Measurements from ENCODE around the gene TNK1. TPM values are rescaled to one million over a fixed set of nuclear protein-coding genes. Genes with fewer than 3 reads are reported as not detected.

TNK1 gene
- total and polyA plus RNA-seq, 2 of the 8 experiments (the other 6 are each of a cell fraction or from before 2014, with no cell fraction given): 7.6 to 9.5 TPM

DNA sequence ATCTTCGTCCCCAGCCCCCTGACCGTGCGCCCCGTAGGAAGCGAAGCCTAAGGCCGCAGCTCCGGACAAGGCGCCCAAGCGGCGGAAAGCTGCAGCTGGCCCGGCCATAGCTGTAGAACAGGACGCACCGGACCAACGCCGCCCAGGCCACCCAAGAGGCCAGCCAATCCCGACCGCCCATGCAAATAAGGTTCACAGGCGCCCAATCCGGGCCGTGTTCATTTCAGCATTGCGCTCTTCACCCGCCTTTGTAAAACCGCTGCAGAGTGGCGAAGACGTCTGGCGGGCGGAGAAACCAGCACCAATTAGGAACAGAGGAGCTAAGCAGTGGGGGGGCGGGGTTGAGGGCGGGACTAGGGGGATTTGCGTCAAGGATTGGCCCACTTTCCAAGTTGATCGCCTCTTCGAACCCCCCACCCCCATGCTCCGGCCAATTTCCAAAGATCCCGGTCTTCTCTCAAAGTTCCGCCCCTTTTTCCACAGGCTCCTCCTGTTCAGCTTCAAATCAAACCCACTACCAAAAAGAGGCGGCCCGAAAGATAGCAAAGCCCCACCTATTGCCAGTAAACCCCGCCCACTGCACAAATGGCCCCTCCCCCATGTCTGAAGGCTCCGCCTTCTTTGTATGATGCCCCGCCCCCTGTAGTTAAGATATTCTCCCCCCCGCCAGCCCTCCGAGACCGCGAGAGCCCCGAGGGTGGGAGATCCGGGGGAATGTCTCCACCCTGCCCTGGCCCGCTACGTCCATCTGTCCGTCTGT lies 23.3 kb downstream of the TNK1 start, which contains the start of gene TMEM256:
TMEM256 (minus strand) TSS at position 121 of the 760 bp plus-strand sequence; CDS start at position 108, 13 bp downstream.
- no peak within 1 kb of the TSS for H2BK12ac ChIP-seq (ENCODE audit: low read depth, low read length)
- no peak within 1 kb of the TSS for H2BK120ac ChIP-seq (replicated peaks; ENCODE audit: low read depth, low read length)
- FAIRE-seq (peak; percentile 95), DNase-seq (ENCODE audit: low read depth in 1 of 2, low spot score in 2 of 2) (peak; percentile 96 to 99)
- no peak within 1 kb of the TSS for H4K91ac ChIP-seq (replicated peaks; ENCODE audit: insufficient read length, low read length)
- peaks cover 5% of the 10 kb centered on the region for H3K79me1 ChIP-seq (ENCODE audit: low read depth, low read length)
- 2% methylated on average over 40 of the region's 49 CpGs; no CpG with 5 or more reads in 1 of the 2 experiments for WGBS, 2 experiments (ENCODE audit: extremely low coverage in 1 of 2, insufficient coverage in 1 of 2, insufficient read length in 1 of 2, insufficient replicate concordance in 2 of 2, low coverage in 1 of 2, low lambda C conversion rate in 2 of 2, missing lambda C conversion rate in 1 of 2)
- CTCF ChIA-PET (ENCODE audit: partially characterized antibody): interaction anchor here (0.8 to 3.5 kb wide), 10 partner anchors 9 to 157 kb away, joined by 3 to 26 read pairs (median 5); partner anchors contain the start of genes TMEM102, TMEM95 and TNK1
- peak within 1 kb of the TSS; percentile 79 for H4K5ac ChIP-seq (ENCODE audit: insufficient read length, low read depth, low read length)
- H2BK15ac ChIP-seq (ENCODE audit: low read length): no peak within 1 kb of the TSS
- peak within 1 kb of the TSS; percentile 90 to 97 for H3K4me2 ChIP-seq (ENCODE audit: insufficient read depth in 1 of 2, low read depth in 2 of 2, low read length in 2 of 2)
- H3K27me3 ChIP-seq (replicated peaks in 1 of 4; ENCODE audit: control insufficient read depth in 3 of 4, extremely low read depth in 1 of 4, insufficient read depth in 3 of 4, low read length in 3 of 4): no peaks in the 10 kb centered on the region; a peak in 1 of 7 replicates
- peaks cover 15% of the 10 kb centered on the region; the same call in 1 of the 2 replicates for H3K23me2 ChIP-seq (ENCODE audit: low read depth, low read length)
- H3K4ac ChIP-seq (replicated peaks; ENCODE audit: insufficient read length, low read depth, low read length): peak within 1 kb of the TSS; percentile 5
- H3K23ac ChIP-seq (ENCODE audit: insufficient read length): no peak within 1 kb of the TSS
- H3K27ac ChIP-seq (ENCODE audit: low read depth, low read length): peak within 1 kb of the TSS; percentile 81; the same call in 1 of the 2 replicates
- H3K4me3 ChIP-seq (ENCODE audit: extremely low read depth in 1 of 4, insufficient read depth in 2 of 4, low read depth in 3 of 4, low read length in 4 of 4): peak within 1 kb of the TSS; percentile 72 to 94 (median 81)
- peak within 1 kb of the TSS; percentile 76 for H2BK5ac ChIP-seq (ENCODE audit: low read depth, low read length)
- H2AFZ ChIP-seq (ENCODE audit: low read length): no peak within 1 kb of the TSS
- peaks cover 0 to 8% of the 10 kb centered on the region in 2 experiments; a peak in 1 of 4 replicates for H3K79me2 ChIP-seq (ENCODE audit: control insufficient read depth in 1 of 2, insufficient read depth in 2 of 2, low read length in 2 of 2)
- H2BK20ac ChIP-seq (ENCODE audit: low read length): no peak within 1 kb of the TSS
- H2AK5ac ChIP-seq (ENCODE audit: low read depth, low read length): peak within 1 kb of the TSS; percentile 75; the same call in 1 of the 2 replicates
- peaks cover 0 to 15% (median 11%) of the 10 kb centered on the region in 4 experiments; a peak in 5 of 7 replicates for H3K4me1 ChIP-seq (replicated peaks in 1 of 4; ENCODE audit: control insufficient read depth in 3 of 4, insufficient read depth in 4 of 4, low read length in 3 of 4)
- H3K14ac ChIP-seq (ENCODE audit: insufficient read length): peak within 1 kb of the TSS; percentile 21
- H3K9ac ChIP-seq (replicated peaks in 1 of 4; ENCODE audit: extremely low read depth in 1 of 4, low read depth in 3 of 4, low read length in 3 of 4): peak within 1 kb of the TSS; percentile 34 to 61 (median 47)
- H4K8ac ChIP-seq (ENCODE audit: extremely low read depth, insufficient read depth, low read length): no peak within 1 kb of the TSS; the same call in 1 of the 2 replicates
- POLR2A ChIA-PET (ENCODE audit: partially characterized antibody): interaction anchor here (0.7 to 8.2 kb wide), 25 partner anchors 10 to 190 kb away, joined by 3 to 66 read pairs (median 4); partner anchors contain the start of genes ACAP1, CHRNB1, FGF11 and KCTD11
- H3K9me3 ChIP-seq (ENCODE audit: insufficient read depth in 2 of 2, low read depth in 1 of 2, low read length in 1 of 2): no peaks in the 10 kb centered on the region
- peak within 1 kb of the TSS; percentile 91 for H3K56ac ChIP-seq (replicated peaks; ENCODE audit: insufficient read length, low read depth, low read length)
- peak within 1 kb of the TSS; percentile 96 for H3K18ac ChIP-seq (ENCODE audit: extremely low read depth, low read length)
- H4K20me1 ChIP-seq (replicated peaks in 1 of 2; ENCODE audit: control insufficient read depth in 1 of 2, insufficient read depth in 2 of 2, low read length in 2 of 2): peaks cover 0 to 8% of the 10 kb centered on the region in 2 experiments
- peaks cover 0 to 10% (median 4%) of the 10 kb centered on the region in 4 experiments; a peak in 5 of 8 replicates for H3K36me3 ChIP-seq (ENCODE audit: control insufficient read depth in 2 of 4, insufficient read depth in 4 of 4, low read length in 3 of 4)
- peak; percentile 94 for TF ChIP-seq SP1 (IDR thresholded peaks at IDR 0.05; ENCODE audit: low read depth, low read length)
- no peak for TF ChIP-seq MAFK (IDR thresholded peaks at IDR 0.05; ENCODE audit: low read depth, low read length)
- TF ChIP-seq HDAC6 (IDR thresholded peaks at IDR 0.05; ENCODE audit: low read depth, low read length): no peak
- TF ChIP-seq CREB1 (IDR thresholded peaks at IDR 0.05): peak; percentile 63; the same call in 1 of the 2 replicates
- TF ChIP-seq, protein P1, sequence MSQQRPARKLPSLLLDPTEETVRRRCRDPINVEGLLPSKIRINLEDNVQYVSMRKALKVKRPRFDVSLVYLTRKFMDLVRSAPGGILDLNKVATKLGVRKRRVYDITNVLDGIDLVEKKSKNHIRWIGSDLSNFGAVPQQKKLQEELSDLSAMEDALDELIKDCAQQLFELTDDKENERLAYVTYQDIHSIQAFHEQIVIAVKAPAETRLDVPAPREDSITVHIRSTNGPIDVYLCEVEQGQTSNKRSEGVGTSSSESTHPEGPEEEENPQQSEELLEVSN (IDR thresholded peaks at IDR 0.05): no peak
- TF ChIP-seq RAD21 (IDR thresholded peaks at IDR 0.05 in 1 of 2, conservative IDR thresholded peaks at IDR 0.05 in 1 of 2; ENCODE audit: low read depth in 2 of 2, low read length in 2 of 2): no peak
- peak; percentile 10 to 80; a peak in 2 of 4 replicates for TF ChIP-seq SIN3A (conservative IDR thresholded peaks at IDR 0.05 in 1 of 2, IDR thresholded peaks at IDR 0.05 in 1 of 2; ENCODE audit: low read depth in 1 of 2, low read length in 2 of 2)
- peak; percentile 85 for TF ChIP-seq YY1 (IDR thresholded peaks at IDR 0.05; ENCODE audit: low read depth, low read length)
- TF ChIP-seq KDM5A (IDR thresholded peaks at IDR 0.05; ENCODE audit: low read length): peak; percentile 73
- peak in 1 of 2 experiments; percentile 74; a peak in 2 of 3 replicates for TF ChIP-seq POLR2A (IDR thresholded peaks at IDR 0.05; ENCODE audit: control extremely low read depth in 1 of 2, low read depth in 2 of 2, low read length in 2 of 2)
- TF ChIP-seq CHD2 (IDR thresholded peaks at IDR 0.05; ENCODE audit: low read length): peak; percentile 84
